ENCODE data around the gene SDC3.
A peak's percentile ranks its signal among the peaks of the same experiment; 100 is the strongest.

DNA sequence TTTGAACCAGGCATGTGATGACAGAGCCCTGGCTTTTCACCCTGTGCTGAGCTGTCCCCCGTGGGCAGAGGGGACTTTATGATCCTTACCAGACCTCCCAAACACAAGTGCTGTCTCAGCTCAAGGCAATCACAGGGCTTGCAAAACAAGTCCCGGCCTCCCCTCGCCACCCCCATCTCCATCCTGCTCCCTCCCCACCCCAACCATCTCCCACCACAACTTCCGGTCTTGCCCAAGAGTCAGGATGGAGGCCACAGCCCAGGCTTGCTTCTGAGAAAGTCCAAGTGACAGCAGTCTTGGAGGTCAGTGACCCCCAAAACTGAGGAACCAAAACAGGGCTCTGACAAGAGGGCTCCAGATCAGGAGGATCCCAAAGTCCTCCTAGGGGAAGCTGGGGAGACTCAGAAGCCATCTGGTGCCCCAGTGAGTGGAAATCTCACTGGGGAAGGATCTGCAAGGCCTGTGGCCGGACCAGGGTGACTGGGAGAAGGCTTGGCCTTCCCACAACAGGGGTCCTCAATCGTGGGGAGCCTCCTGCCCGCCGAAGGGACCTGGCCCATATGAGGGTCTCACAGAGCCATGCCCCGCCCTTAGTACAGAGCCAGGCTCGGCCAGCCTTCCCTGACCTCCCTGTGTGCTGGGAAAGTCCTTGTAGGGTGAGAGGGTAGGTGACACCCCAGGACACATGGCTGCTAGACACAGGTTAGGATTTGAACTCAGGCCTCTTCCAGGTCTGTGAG is 4.5 kb upstream of the SDC3 start:
- TF ChIP-seq, protein P1, sequence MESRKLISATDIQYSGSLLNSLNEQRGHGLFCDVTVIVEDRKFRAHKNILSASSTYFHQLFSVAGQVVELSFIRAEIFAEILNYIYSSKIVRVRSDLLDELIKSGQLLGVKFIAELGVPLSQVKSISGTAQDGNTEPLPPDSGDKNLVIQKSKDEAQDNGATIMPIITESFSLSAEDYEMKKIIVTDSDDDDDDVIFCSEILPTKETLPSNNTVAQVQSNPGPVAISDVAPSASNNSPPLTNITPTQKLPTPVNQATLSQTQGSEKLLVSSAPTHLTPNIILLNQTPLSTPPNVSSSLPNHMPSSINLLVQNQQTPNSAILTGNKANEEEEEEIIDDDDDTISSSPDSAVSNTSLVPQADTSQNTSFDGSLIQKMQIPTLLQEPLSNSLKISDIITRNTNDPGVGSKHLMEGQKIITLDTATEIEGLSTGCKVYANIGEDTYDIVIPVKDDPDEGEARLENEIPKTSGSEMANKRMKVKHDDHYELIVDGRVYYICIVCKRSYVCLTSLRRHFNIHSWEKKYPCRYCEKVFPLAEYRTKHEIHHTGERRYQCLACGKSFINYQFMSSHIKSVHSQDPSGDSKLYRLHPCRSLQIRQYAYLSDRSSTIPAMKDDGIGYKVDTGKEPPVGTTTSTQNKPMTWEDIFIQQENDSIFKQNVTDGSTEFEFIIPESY (IDR thresholded peaks at IDR 0.05): no peak
- TF ChIP-seq, protein P2, sequence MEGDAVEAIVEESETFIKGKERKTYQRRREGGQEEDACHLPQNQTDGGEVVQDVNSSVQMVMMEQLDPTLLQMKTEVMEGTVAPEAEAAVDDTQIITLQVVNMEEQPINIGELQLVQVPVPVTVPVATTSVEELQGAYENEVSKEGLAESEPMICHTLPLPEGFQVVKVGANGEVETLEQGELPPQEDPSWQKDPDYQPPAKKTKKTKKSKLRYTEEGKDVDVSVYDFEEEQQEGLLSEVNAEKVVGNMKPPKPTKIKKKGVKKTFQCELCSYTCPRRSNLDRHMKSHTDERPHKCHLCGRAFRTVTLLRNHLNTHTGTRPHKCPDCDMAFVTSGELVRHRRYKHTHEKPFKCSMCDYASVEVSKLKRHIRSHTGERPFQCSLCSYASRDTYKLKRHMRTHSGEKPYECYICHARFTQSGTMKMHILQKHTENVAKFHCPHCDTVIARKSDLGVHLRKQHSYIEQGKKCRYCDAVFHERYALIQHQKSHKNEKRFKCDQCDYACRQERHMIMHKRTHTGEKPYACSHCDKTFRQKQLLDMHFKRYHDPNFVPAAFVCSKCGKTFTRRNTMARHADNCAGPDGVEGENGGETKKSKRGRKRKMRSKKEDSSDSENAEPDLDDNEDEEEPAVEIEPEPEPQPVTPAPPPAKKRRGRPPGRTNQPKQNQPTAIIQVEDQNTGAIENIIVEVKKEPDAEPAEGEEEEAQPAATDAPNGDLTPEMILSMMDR (IDR thresholded peaks at IDR 0.05; ENCODE audit: low read depth, low read length, missing input control): no peak
- TF ChIP-seq GABPA (IDR thresholded peaks at IDR 0.05 in 1 of 2, conservative IDR thresholded peaks at IDR 0.05 in 1 of 2) (no peak), TAF1 (conservative IDR thresholded peaks at IDR 0.05) (no peak), SP1 (IDR thresholded peaks at IDR 0.05) (peak; percentile 26), EGR1 (IDR thresholded peaks at IDR 0.05; ENCODE audit: low read depth in 2 of 2) (no peak), RAD21 (IDR thresholded peaks at IDR 0.05) (no peak)
- TF ChIP-seq, protein P3, sequence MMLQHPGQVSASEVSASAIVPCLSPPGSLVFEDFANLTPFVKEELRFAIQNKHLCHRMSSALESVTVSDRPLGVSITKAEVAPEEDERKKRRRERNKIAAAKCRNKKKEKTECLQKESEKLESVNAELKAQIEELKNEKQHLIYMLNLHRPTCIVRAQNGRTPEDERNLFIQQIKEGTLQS (IDR thresholded peaks at IDR 0.05): no peak

All from liver (tissue), 3 donors.